Nephron (organoid): ENCODE results near the gene SLC48A1.
A peak's percentile ranks its signal among the peaks of the same experiment; 100 is the strongest.

Source experiments
- H3K27ac Mint-ChIP-seq, 3 experiments: 2 replicates each; pipeline ENCODE4 v1.8.0; 2020; ENCODE audit warnings: mixed read lengths in 3 of 3, mild to moderate bottlenecking in 2 of 3, moderate library complexity in 1 of 3
- H3K27me3 Mint-ChIP-seq: 2 replicates; pipeline ENCODE4 v1.8.0; 2021; ENCODE audit warnings: low read depth, mild to moderate bottlenecking, moderate library complexity, mixed read lengths
- H3K36me3 Mint-ChIP-seq: 2 replicates; pipeline ENCODE4 v1.8.0; 2020; ENCODE audit warnings: low read depth, mixed read lengths
- H3K4me1 Mint-ChIP-seq: 2 replicates; pipeline ENCODE4 v1.8.0; 2020; ENCODE audit warnings: mixed read lengths
- H3K4me3 Mint-ChIP-seq, 3 experiments: 2 replicates each; pipeline ENCODE4 v1.8.0; 2020; ENCODE audit warnings: mild to moderate bottlenecking in 3 of 3, mixed read lengths in 3 of 3, moderate library complexity in 2 of 3
- H3K9me3 Mint-ChIP-seq: 2 replicates; pipeline ENCODE4 v1.8.0; 2020; ENCODE audit warnings: mixed read lengths
- TF ChIP-seq, protein P1 (sequence below), 3 experiments: fragments of 200-600 bp; sonication (generic); IDR thresholded peaks; one replicate each; pipeline ENCODE4 v1.5.0; 2021; ENCODE audit warnings: antibody characterized with exemption in 3 of 3; ENCODE audit not compliant: unreplicated experiment in 3 of 3

The SLC48A1 gene

GRCh38 chr12:47757364-47757839 lies 15.6 kb upstream of the SLC48A1 start:
- Mint-ChIP-seq H3K27me3 (peaks cover 4% of the 10 kb centered on the region), H3K27ac (peak overlapping the region; percentile 53 to 75 (median 74)), H3K4me3 (peak overlapping the region; percentile 83 to 88 (median 86)), H3K9me3 (no peaks in the 10 kb centered on the region), H3K36me3 (no peaks in the 10 kb centered on the region), H3K4me1 (peaks cover 50% of the 10 kb centered on the region)
- TF ChIP-seq, protein P1, sequence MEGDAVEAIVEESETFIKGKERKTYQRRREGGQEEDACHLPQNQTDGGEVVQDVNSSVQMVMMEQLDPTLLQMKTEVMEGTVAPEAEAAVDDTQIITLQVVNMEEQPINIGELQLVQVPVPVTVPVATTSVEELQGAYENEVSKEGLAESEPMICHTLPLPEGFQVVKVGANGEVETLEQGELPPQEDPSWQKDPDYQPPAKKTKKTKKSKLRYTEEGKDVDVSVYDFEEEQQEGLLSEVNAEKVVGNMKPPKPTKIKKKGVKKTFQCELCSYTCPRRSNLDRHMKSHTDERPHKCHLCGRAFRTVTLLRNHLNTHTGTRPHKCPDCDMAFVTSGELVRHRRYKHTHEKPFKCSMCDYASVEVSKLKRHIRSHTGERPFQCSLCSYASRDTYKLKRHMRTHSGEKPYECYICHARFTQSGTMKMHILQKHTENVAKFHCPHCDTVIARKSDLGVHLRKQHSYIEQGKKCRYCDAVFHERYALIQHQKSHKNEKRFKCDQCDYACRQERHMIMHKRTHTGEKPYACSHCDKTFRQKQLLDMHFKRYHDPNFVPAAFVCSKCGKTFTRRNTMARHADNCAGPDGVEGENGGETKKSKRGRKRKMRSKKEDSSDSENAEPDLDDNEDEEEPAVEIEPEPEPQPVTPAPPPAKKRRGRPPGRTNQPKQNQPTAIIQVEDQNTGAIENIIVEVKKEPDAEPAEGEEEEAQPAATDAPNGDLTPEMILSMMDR (IDR thresholded peaks at IDR 0.05; ENCODE audit: unreplicated experiment in 3 of 3): no peak

DNA sequence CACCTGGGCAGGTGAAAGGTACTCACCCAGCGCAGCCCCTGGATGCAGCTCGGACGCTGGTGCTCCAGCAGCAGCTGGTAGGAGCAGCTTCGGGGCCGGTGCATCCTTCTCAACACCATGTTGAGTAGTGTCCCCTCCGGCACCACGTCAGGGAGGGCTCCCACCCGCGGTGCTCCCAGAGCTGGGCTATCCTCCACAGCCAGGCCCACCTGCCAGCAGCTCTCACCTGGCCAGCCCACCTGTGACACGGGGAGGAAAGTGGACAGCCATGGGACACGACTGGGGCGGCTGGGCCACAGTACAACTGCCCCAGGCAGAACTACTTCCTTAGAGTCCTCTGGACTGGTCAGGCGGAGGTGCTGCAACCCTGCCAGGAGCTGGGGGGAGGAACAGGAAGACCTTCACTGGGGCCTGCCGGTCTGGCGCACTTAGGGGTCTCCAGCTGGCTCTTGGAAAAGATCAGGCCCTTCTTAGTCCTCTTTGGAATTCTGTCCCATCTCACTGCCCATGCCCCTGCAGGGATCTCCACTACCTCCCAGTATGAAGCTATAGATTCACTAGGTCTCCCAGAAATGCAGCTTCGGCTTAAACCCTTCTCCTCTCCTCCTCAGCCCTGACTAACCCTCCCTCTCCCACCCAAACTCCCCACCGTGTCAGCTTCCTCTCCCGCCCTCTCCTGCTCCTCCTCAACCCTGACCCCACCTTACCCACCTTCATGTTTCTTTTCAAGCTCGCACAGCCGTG lies 15.0 kb upstream of the SLC48A1 start:
- TF ChIP-seq, protein P1 (IDR thresholded peaks at IDR 0.05; ENCODE audit: unreplicated experiment in 3 of 3): no peak
- peaks cover 57% of the 10 kb centered on the region for H3K4me1 Mint-ChIP-seq
- H3K9me3 Mint-ChIP-seq: no peaks in the 10 kb centered on the region
- H3K4me3 Mint-ChIP-seq: peak overlapping the region; percentile 83 to 88 (median 86)
- H3K27me3 Mint-ChIP-seq: peaks cover 4% of the 10 kb centered on the region
- no peaks in the 10 kb centered on the region for H3K36me3 Mint-ChIP-seq
- H3K27ac Mint-ChIP-seq: peak overlapping the region; percentile 74 to 92 (median 89)

- Mint-ChIP-seq H3K27ac (peak overlapping the region; percentile 74 to 92 (median 89)), H3K36me3 (no peaks in the 10 kb centered on the region), H3K4me1 (peaks cover 56% of the 10 kb centered on the region), H3K9me3 (no peaks in the 10 kb centered on the region), H3K27me3 (peaks cover 4% of the 10 kb centered on the region), H3K4me3 (peak overlapping the region; percentile 83 to 88 (median 86))
- TF ChIP-seq, protein P1 (IDR thresholded peaks at IDR 0.05; ENCODE audit: unreplicated experiment in 3 of 3): no peak
Measured at GRCh38 chr12:47758584-47758833, 14.5 kb upstream of the SLC48A1 start.

- Mint-ChIP-seq H3K27ac (peak within 1 kb of the TSS; percentile 74 to 92 (median 89)), H3K36me3 (no peaks in the 10 kb centered on the region), H3K4me3 (peak within 1 kb of the TSS; percentile 83 to 88 (median 86)), H3K4me1 (peaks cover 57% of the 10 kb centered on the region), H3K27me3 (peaks cover 4% of the 10 kb centered on the region), H3K9me3 (no peaks in the 10 kb centered on the region)
- TF ChIP-seq, protein P1 (IDR thresholded peaks at IDR 0.05; ENCODE audit: unreplicated experiment in 3 of 3): peak; percentile 57 to 66 (median 62)
Measured at GRCh38 chr12:47758834-47759690, 14.0 kb upstream of the SLC48A1 start, which contains the start of gene RAPGEF3. Gene RAPGEF3, minus strand, starts transcription at chr12:47758880. Its CDS starts 324 bp downstream, at chr12:47758556.

- Mint-ChIP-seq H3K27me3 (peaks cover 10% of the 10 kb centered on the region), H3K4me3 (peak overlapping the region in 2 of 3 experiments; percentile 18 to 56)
Measured at GRCh38 chr12:47762850-47763465, 10.1 kb upstream of the SLC48A1 start.

More at GRCh38 chr12:47762850-47763465, 10.1 kb upstream of the SLC48A1 start:
- Mint-ChIP-seq H3K36me3 (no peaks in the 10 kb centered on the region), H3K27ac (peak overlapping the region; percentile 29 to 96 (median 78)), H3K9me3 (no peaks in the 10 kb centered on the region), H3K4me1 (peaks cover 39% of the 10 kb centered on the region)
- TF ChIP-seq, protein P1 (IDR thresholded peaks at IDR 0.05; ENCODE audit: unreplicated experiment in 3 of 3): no peak
